Measurements from ENCODE around the gene TRAF2.
"Not testable (repeated sequence)": the region's sequence is repeated elsewhere in the genome, so short reads cannot be mapped to it uniquely, and the experiment has no call there.

DNA sequence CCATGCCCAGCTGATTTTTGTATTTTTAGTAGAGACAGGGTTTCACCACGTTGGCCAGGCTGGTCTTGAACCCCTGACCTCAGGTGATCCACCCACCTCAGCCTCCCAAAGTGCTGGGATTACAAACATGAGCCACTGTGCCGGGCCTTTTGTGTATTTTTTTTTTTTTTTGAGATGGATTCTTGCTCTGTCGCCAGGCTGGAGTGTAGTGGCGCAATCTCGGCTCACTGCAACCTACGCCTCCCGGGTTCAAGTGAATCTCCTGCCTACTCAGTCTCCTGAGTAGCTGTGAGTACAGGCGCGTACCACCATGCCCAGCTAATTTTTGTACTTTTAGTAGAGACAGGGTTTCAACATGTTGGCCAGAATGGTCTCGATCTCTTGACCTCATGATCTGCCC lies 2.6 kb upstream of the TRAF2 start:
- not testable (repeated sequence) for TF ChIP-seq EP300, POLR2AphosphoS5, CTCF (IDR thresholded peaks at IDR 0.05)

Measured in stomach (tissue), 4 donors.